ENCODE measurements around the gene THEM5. TPM values are rescaled to one million over a fixed set of nuclear protein-coding genes. Genes with fewer than 3 reads are reported as not detected.

The THEM5 gene
- total RNA-seq, 2 donors from 2014 or later: not detected

DNA sequence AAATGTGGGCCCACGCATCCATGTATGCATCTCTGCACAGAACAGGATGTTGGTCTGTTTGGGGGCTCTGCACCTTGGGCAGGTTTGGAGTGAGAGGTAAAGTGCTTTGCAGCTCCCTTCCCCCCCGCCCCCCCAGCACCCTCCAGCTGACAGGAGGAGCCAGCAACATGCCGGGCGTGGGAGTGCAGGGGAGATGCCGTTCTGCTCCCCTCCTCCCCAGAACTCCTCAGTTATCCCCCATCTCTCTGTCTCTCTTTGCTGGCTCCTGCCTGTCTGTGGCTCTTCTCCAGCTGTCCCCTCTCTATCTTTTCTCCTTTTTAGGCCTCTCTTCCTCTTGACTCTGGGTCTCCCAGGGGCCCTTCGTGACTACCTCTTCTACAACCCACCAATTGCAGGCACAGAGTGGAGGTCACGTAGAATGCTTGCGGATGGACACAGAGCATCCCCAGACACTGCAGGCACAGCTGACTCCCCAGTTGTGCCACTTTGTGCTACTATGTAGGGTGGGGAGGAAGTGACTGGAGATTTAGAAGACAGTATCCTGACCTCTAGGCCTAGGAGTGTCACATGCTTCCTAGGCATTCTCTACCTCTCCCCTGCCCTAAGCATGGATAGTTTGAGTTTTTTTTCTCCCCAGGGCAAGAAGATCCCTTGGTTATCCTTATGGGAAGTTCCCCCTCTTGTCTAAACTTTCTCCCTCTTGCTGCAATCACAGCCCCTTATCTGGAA, 20.2 kb downstream of the THEM5 start:
- no peak for DNase-seq
- H3K36me3 ChIP-seq (ENCODE audit: control insufficient read depth, insufficient read depth, low read length): no peaks in the 10 kb centered on the region
- no peak overlapping the region for H3K4me3 Mint-ChIP-seq
- no peak for TF ChIP-seq CTCF (conservative IDR thresholded peaks at IDR 0.05)
- WGBS, 2 experiments (ENCODE audit: insufficient coverage in 1 of 2, insufficient read length in 1 of 2): 70 to 86% methylated on average over 2 to 8 of the region's 8 CpGs
- no peaks in the 10 kb centered on the region for H3K36me3 Mint-ChIP-seq (ENCODE audit: low read depth)
- H3K9me3 Mint-ChIP-seq: no peaks in the 10 kb centered on the region
- H3K27me3 ChIP-seq (ENCODE audit: control insufficient read depth, insufficient read depth, low read length, poor library complexity, severe bottlenecking): peaks cover 19% of the 10 kb centered on the region
- no peak overlapping the region for H3K9ac ChIP-seq (ENCODE audit: extremely low read depth, low read length, poor library complexity, severe bottlenecking)
- peaks cover 19% of the 10 kb centered on the region for H3K4me1 Mint-ChIP-seq
- H3K27ac Mint-ChIP-seq: no peak overlapping the region
- no peak overlapping the region for H3K4me3 ChIP-seq (ENCODE audit: low read length)
- no peak overlapping the region for H3K27ac ChIP-seq (ENCODE audit: low read depth, low read length)
- no peaks in the 10 kb centered on the region for H3K9me3 ChIP-seq (ENCODE audit: control insufficient read depth, low read length)
- H3K4me1 ChIP-seq (ENCODE audit: control insufficient read depth, insufficient read depth, low read length): no peaks in the 10 kb centered on the region
- peaks cover 16% of the 10 kb centered on the region for H3K27me3 Mint-ChIP-seq (ENCODE audit: insufficient read depth)

DNA sequence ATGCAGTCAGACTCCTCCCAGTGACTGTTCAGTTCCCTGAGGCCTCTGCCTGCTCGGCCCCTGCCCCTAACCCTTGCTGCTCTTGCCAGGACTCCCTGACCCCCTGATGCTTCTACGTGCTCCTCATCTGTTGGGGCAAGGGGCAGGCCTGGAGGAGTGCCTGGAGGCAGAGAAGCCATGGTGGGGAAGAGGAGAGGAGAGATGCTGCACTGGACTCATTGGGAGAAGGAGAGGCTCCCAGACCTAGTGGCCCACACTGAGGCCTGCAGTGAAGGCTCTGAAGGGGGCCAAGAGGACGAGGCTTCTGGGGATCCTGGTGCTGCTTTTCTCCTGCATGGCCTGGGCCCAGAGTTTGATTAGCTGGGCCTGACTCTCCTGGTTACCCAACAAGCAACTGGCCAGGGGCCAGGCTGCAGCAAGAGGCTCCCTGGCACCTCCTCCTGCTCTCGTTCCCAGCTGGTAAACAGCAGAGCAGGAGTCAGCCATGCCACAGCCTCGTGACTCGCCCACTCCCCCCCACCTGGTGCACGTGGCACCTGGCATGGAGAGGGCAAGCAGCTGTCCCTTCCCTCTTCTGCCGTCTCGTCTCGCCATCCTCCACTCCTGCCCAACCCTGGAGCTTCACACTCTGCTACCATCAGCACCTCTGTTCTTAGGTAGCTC, 21.1 kb downstream of the THEM5 start:
- Mint-ChIP-seq H3K36me3 (ENCODE audit: low read depth) (no peaks in the 10 kb centered on the region), H3K9me3 (no peaks in the 10 kb centered on the region), H3K27ac (no peak overlapping the region), H3K27me3 (ENCODE audit: insufficient read depth) (peaks cover 11% of the 10 kb centered on the region), H3K4me1 (peaks cover 21% of the 10 kb centered on the region), H3K4me3 (no peak overlapping the region)
- Histone ChIP-seq H3K36me3 (ENCODE audit: control insufficient read depth, insufficient read depth, low read length) (no peaks in the 10 kb centered on the region), H3K4me3 (ENCODE audit: low read length) (no peak overlapping the region), H3K27me3 (ENCODE audit: control insufficient read depth, insufficient read depth, low read length, poor library complexity, severe bottlenecking) (peaks cover 10% of the 10 kb centered on the region), H3K9ac (ENCODE audit: extremely low read depth, low read length, poor library complexity, severe bottlenecking) (no peak overlapping the region), H3K4me1 (ENCODE audit: control insufficient read depth, insufficient read depth, low read length) (no peaks in the 10 kb centered on the region), H3K9me3 (ENCODE audit: control insufficient read depth, low read length) (no peaks in the 10 kb centered on the region), H3K27ac (ENCODE audit: low read depth, low read length) (no peak overlapping the region)
- TF ChIP-seq CTCF (conservative IDR thresholded peaks at IDR 0.05): no peak
- no peak for DNase-seq
- WGBS, 2 experiments (ENCODE audit: insufficient coverage in 1 of 2, insufficient read length in 1 of 2): 80 to 84% methylated on average over 1 to 10 of the region's 10 CpGs

- no peak within 1 kb of the TSS for H3K4me3 ChIP-seq (ENCODE audit: low read length)
- Mint-ChIP-seq H3K4me3 (no peak within 1 kb of the TSS), H3K9me3 (no peaks in the 10 kb centered on the region), H3K4me1 (peaks cover 20% of the 10 kb centered on the region), H3K36me3 (ENCODE audit: low read depth) (no peaks in the 10 kb centered on the region), H3K27ac (no peak within 1 kb of the TSS), H3K27me3 (ENCODE audit: insufficient read depth) (peaks cover 2% of the 10 kb centered on the region)
- 79 to 93% methylated on average over 3 to 5 of the region's 5 CpGs for WGBS, 2 experiments (ENCODE audit: insufficient coverage in 1 of 2, insufficient read length in 1 of 2)
- H3K9ac ChIP-seq (ENCODE audit: extremely low read depth, low read length, poor library complexity, severe bottlenecking): no peak within 1 kb of the TSS
- no peak for TF ChIP-seq CTCF (conservative IDR thresholded peaks at IDR 0.05)
- H3K4me1 ChIP-seq (ENCODE audit: control insufficient read depth, insufficient read depth, low read length): no peaks in the 10 kb centered on the region
- H3K9me3 ChIP-seq (ENCODE audit: control insufficient read depth, low read length): no peaks in the 10 kb centered on the region
- DNase-seq: no peak
- no peaks in the 10 kb centered on the region for H3K36me3 ChIP-seq (ENCODE audit: control insufficient read depth, insufficient read depth, low read length)
- H3K27me3 ChIP-seq (ENCODE audit: control insufficient read depth, insufficient read depth, low read length, poor library complexity, severe bottlenecking): peaks cover 2% of the 10 kb centered on the region
- H3K27ac ChIP-seq (ENCODE audit: low read depth, low read length): no peak within 1 kb of the TSS
These were observed 21.9 kb downstream of the THEM5 start, which contains the start of gene RORC for GRCh38 chr1:151831605-151832004. RORC (minus strand) TSS chr1:151831802; CDS start chr1:151831764, 38 bp downstream.

Data from endodermal cell (in vitro differentiated cells).